Duodenal mucosa (tissue), 2 donors: ENCODE results near the gene ZBTB49.
"Not testable (repeated sequence)": the region's sequence is repeated elsewhere in the genome, so short reads cannot be mapped to it uniquely, and the experiment has no call there.

ENCODE experiments used
- H3K27ac ChIP-seq: one replicate; pipeline ENCODE4 v1.7.0; 2013; ENCODE audit warnings: low read depth, low read length
- H3K27me3 ChIP-seq, 2 donors: one replicate each; pipeline ENCODE4 v1.7.0; 2013; ENCODE audit warnings: low read length in 2 of 2, control low read depth in 1 of 2; ENCODE audit not compliant: insufficient read depth in 2 of 2, control insufficient read depth in 1 of 2
- H3K36me3 ChIP-seq, 2 donors: one replicate each; pipeline ENCODE4 v1.7.0; 2013; ENCODE audit warnings: low read length in 2 of 2, control low read depth in 1 of 2; ENCODE audit not compliant: insufficient read depth in 2 of 2, control insufficient read depth in 1 of 2
- H3K4me1 ChIP-seq, 2 donors: one replicate each; pipeline ENCODE4 v1.7.0; 2013; ENCODE audit warnings: low read length in 2 of 2, control low read depth in 1 of 2; ENCODE audit not compliant: insufficient read depth in 2 of 2, control insufficient read depth in 1 of 2
- H3K4me3 ChIP-seq, 2 donors: one replicate each; pipeline ENCODE4 v1.7.0; 2013; ENCODE audit warnings: low read length in 2 of 2, low read depth in 1 of 2
- H3K9ac ChIP-seq, 2 donors: one replicate each; pipeline ENCODE4 v1.7.0; 2013; ENCODE audit warnings: low read length in 2 of 2, low read depth in 1 of 2
- H3K9me3 ChIP-seq, 2 donors: one replicate each; pipeline ENCODE4 v1.7.0; 2013; ENCODE audit warnings: low read length in 2 of 2, control low read depth in 1 of 2; ENCODE audit not compliant: control insufficient read depth in 1 of 2

Gene ZBTB49

GRCh38 chr4:4289941-4290850 is at the start of gene ZBTB49, which contains the start of gene LYAR:
TSS of gene ZBTB49 (plus strand) at chr4:4290251. CDS start at chr4:4299946, 9,695 bp downstream.
TSS of gene LYAR (minus strand) at chr4:4290154. CDS start at chr4:4283742, 6,412 bp downstream.
- peak within 1 kb of the TSS; percentile 90 to 95 for H3K4me3 ChIP-seq
- peak within 1 kb of the TSS; percentile 81 to 82 for H3K9ac ChIP-seq
- no peaks in the 10 kb centered on the region for H3K27me3 ChIP-seq
- H3K9me3 ChIP-seq = no peaks in the 10 kb centered on the region
- H3K36me3 ChIP-seq = peaks cover 0 to 14% of the 10 kb centered on the region in 2 donors
- peak within 1 kb of the TSS; percentile 43 for H3K27ac ChIP-seq
- peaks cover 22% of the 10 kb centered on the region in 2 donors for H3K4me1 ChIP-seq

- no peaks in the 10 kb centered on the region for H3K9me3 ChIP-seq
Observed at GRCh38 chr4:4245172-4245571, 44.9 kb upstream of the ZBTB49 start.

GRCh38 chr4:4247696-4248028 is 42.4 kb upstream of the ZBTB49 start:
- Histone ChIP-seq H3K9ac (peak overlapping the region; percentile 89 to 90), H3K27ac (peak overlapping the region; percentile 92), H3K36me3 (peaks cover 17 to 26% of the 10 kb centered on the region in 2 donors), H3K4me1 (peaks cover 14 to 16% of the 10 kb centered on the region in 2 donors), H3K4me3 (peak overlapping the region; percentile 80 to 95), H3K27me3 (no peaks in the 10 kb centered on the region), H3K9me3 (no peaks in the 10 kb centered on the region)

More at GRCh38 chr4:4245172-4245571, 44.9 kb upstream of the ZBTB49 start:
- peaks cover 22 to 40% of the 10 kb centered on the region in 2 donors for H3K36me3 ChIP-seq
- no peak overlapping the region for H3K27ac ChIP-seq
- no peak overlapping the region for H3K9ac ChIP-seq
- H3K4me3 ChIP-seq = no peak overlapping the region
- H3K4me1 ChIP-seq = peaks cover 14 to 16% of the 10 kb centered on the region in 2 donors
- no peaks in the 10 kb centered on the region for H3K27me3 ChIP-seq

GRCh38 chr4:4248029-4248884 is 41.8 kb upstream of the ZBTB49 start, which contains the start of gene TMEM128:
TSS of gene TMEM128 (minus strand) at chr4:4248223. CDS start at chr4:4248202, 21 bp downstream.
- peaks cover 16 to 26% of the 10 kb centered on the region in 2 donors for H3K36me3 ChIP-seq
- no peaks in the 10 kb centered on the region for H3K9me3 ChIP-seq
- no peaks in the 10 kb centered on the region for H3K27me3 ChIP-seq
- H3K4me3 ChIP-seq = peak within 1 kb of the TSS; percentile 80 to 95
- H3K9ac ChIP-seq = peak within 1 kb of the TSS; percentile 89 to 90
- peaks cover 14 to 16% of the 10 kb centered on the region in 2 donors for H3K4me1 ChIP-seq
- peak within 1 kb of the TSS; percentile 92 for H3K27ac ChIP-seq

GRCh38 chr4:4248885-4249203 is 41.2 kb upstream of the ZBTB49 start:
- Histone ChIP-seq H3K36me3 (peaks cover 10 to 20% of the 10 kb centered on the region in 2 donors), H3K27me3 (no peaks in the 10 kb centered on the region), H3K4me3 (peak overlapping the region; percentile 80 to 95), H3K27ac (peak overlapping the region; percentile 92), H3K9me3 (no peaks in the 10 kb centered on the region), H3K9ac (peak overlapping the region; percentile 89 to 90), H3K4me1 (peaks cover 14 to 16% of the 10 kb centered on the region in 2 donors)

GRCh38 chr4:4249342-4249741 is 40.7 kb upstream of the ZBTB49 start:
- not testable (repeated sequence) for H3K27me3 ChIP-seq, H3K9ac ChIP-seq, H3K27ac ChIP-seq, H3K9me3 ChIP-seq
- Histone ChIP-seq H3K4me3 (peak overlapping the region in 1 of 2 donors; percentile 80), H3K4me1 (peaks cover 14 to 16% of the 10 kb centered on the region in 2 donors), H3K36me3 (peaks cover 9 to 15% of the 10 kb centered on the region in 2 donors)

GRCh38 chr4:4249866-4250265 is 40.2 kb upstream of the ZBTB49 start:
- no peaks in the 10 kb centered on the region for H3K9me3 ChIP-seq
- H3K27ac ChIP-seq = no peak overlapping the region
- peaks cover 14 to 16% of the 10 kb centered on the region in 2 donors for H3K4me1 ChIP-seq

GRCh38 chr4:4254199-4254598 is 35.9 kb upstream of the ZBTB49 start:
- no peak overlapping the region for H3K27ac ChIP-seq
- H3K4me1 ChIP-seq = peaks cover under 1% of the 10 kb centered on the region in 2 donors
- H3K4me3 ChIP-seq = no peak overlapping the region
- H3K9ac ChIP-seq = no peak overlapping the region
- H3K27me3 ChIP-seq = no peaks in the 10 kb centered on the region
- no peaks in the 10 kb centered on the region for H3K36me3 ChIP-seq
- H3K9me3 ChIP-seq = no peaks in the 10 kb centered on the region

More at GRCh38 chr4:4249866-4250265, 40.2 kb upstream of the ZBTB49 start:
- H3K36me3 ChIP-seq = peaks cover 6 to 10% of the 10 kb centered on the region in 2 donors
- no peak overlapping the region for H3K4me3 ChIP-seq
- no peaks in the 10 kb centered on the region for H3K27me3 ChIP-seq
- H3K9ac ChIP-seq = no peak overlapping the region

GRCh38 chr4:4254666-4255065 is 35.4 kb upstream of the ZBTB49 start:
- H3K9me3 ChIP-seq = no peaks in the 10 kb centered on the region

More at GRCh38 chr4:4254666-4255065, 35.4 kb upstream of the ZBTB49 start:
- Histone ChIP-seq H3K9ac (no peak overlapping the region), H3K36me3 (no peaks in the 10 kb centered on the region), H3K4me1 (peaks cover 0 to 4% of the 10 kb centered on the region in 2 donors), H3K4me3 (no peak overlapping the region), H3K27ac (no peak overlapping the region), H3K27me3 (no peaks in the 10 kb centered on the region)
